K562 (cell line): ENCODE measurements around the gene STX19. TPM values are rescaled to one million over a fixed set of nuclear protein-coding genes. Genes with fewer than 3 reads are reported as not detected.

ENCODE experiments used
- CBX2 ChIP-seq: fragments of 200-600 bp; sonication (generic); IDR thresholded peaks from one replicate; pipeline ENCODE4 v1.6.1; 2012; ENCODE audit warnings: mild to moderate bottlenecking, low read length, inconsistent platforms; ENCODE audit not compliant: insufficient read depth, poor library complexity, severe bottlenecking
- HMGN3 ChIP-seq: IDR thresholded peaks from 2 replicates; pipeline ENCODE4 v1.6.1; 2011; ENCODE audit warnings: borderline replicate concordance, low read depth, mild to moderate bottlenecking, mixed read lengths, low read length; ENCODE audit not compliant: insufficient read length; ENCODE audit errors: extremely low read depth
- JUND ChIP-seq, 2 experiments: IDR thresholded peaks; 2 replicates in 1 of 2; 3 replicates in 1 of 2; pipeline ENCODE4 v1.6.1; 2011; ENCODE audit warnings: borderline replicate concordance in 2 of 2, low read depth in 2 of 2, low read length in 2 of 2, improper control_type of control experiment in 1 of 2, missing biosample characterization in 1 of 2, missing genetic modification characterization in 1 of 2, missing genetic modification reagents in 1 of 2
- KDM1A ChIP-seq, 2 experiments: fragments of 450-650 bp; IDR thresholded peaks; 2 replicates each; pipeline ENCODE4 v1.6.1; 2016; ENCODE audit warnings: mild to moderate bottlenecking in 2 of 2
- KDM2B ChIP-seq: fragments of 250-450 bp; sonication (Bioruptor Pico); IDR thresholded peaks from 2 replicates; pipeline ENCODE4 v1.8.0; 2021; ENCODE audit warnings: mild to moderate bottlenecking, moderate library complexity
- KDM5B ChIP-seq: fragments of 200-600 bp; sonication (generic); IDR thresholded peaks from 2 replicates; pipeline ENCODE4 v1.6.1; 2012; ENCODE audit warnings: low read depth, mild to moderate bottlenecking, moderate library complexity, low read length, control low read depth, inconsistent platforms; ENCODE audit not compliant: insufficient replicate concordance
- KLF16 ChIP-seq: IDR thresholded peaks from 2 replicates; pipeline ENCODE4 v1.6.1; 2016; ENCODE audit warnings: antibody characterized with exemption
- NCOA4 ChIP-seq: fragments of 450-650 bp; IDR thresholded peaks from 2 replicates; pipeline ENCODE4 v1.6.1; 2018; ENCODE audit warnings: mild to moderate bottlenecking; ENCODE audit not compliant: partially characterized antibody
- NELFE ChIP-seq: IDR thresholded peaks from 2 replicates; pipeline ENCODE4 v1.6.1; 2011; ENCODE audit warnings: mild to moderate bottlenecking; ENCODE audit not compliant: insufficient read depth, insufficient read length
- NFIX ChIP-seq: fragments of 250-450 bp; sonication (Bioruptor Pico); IDR thresholded peaks from 2 replicates; pipeline ENCODE4 v1.4.0; 2020; ENCODE audit warnings: low read depth, mild to moderate bottlenecking, moderate library complexity
- PHB ChIP-seq: fragments of 250-450 bp; sonication (Bioruptor Pico); IDR thresholded peaks from 2 replicates; pipeline ENCODE4 v1.5.0; 2021
- SMARCC2 ChIP-seq: fragments of 450-650 bp; IDR thresholded peaks from 2 replicates; pipeline ENCODE4 v1.6.1; 2017; ENCODE audit warnings: antibody characterized with exemption, moderate library complexity, mild to moderate bottlenecking, low read depth
- SMARCE1 ChIP-seq: fragments of 450-650 bp; IDR thresholded peaks from 2 replicates; pipeline ENCODE4 v1.7.1; 2016; ENCODE audit warnings: mild to moderate bottlenecking
- UBTF ChIP-seq, 2 experiments: IDR thresholded peaks; 2 replicates each; pipeline ENCODE4 v1.6.1; 2012; ENCODE audit warnings: improper control_type of control experiment in 2 of 2, low read depth in 2 of 2, low read length in 2 of 2, borderline replicate concordance in 1 of 2
- XRCC3 ChIP-seq: fragments of 450-650 bp; IDR thresholded peaks from 2 replicates; pipeline ENCODE4 v1.6.1; 2017; ENCODE audit warnings: mild to moderate bottlenecking, moderate library complexity
- ZC3H4 ChIP-seq: sonication (generic); formaldehyde crosslinking; IDR thresholded peaks from 2 replicates; pipeline ENCODE4 v1.9.0; 2021; ENCODE audit warnings: missing genetic modification reagents, borderline replicate concordance
- ZNF134 ChIP-seq: fragments of 250-450 bp; sonication (Bioruptor Pico); conservative IDR thresholded peaks from 2 replicates; pipeline ENCODE4 v1.4.0; 2020
- ZNF24 ChIP-seq: fragments of 450-650 bp; IDR thresholded peaks from 2 replicates; pipeline ENCODE4 v1.6.1; 2016
- ZNF445 ChIP-seq: fragments of 250-450 bp; sonication (Bioruptor Pico); IDR thresholded peaks from 2 replicates; pipeline ENCODE4 v1.4.0; 2020; ENCODE audit warnings: low read depth, mild to moderate bottlenecking, moderate library complexity
- ZNF57 ChIP-seq: fragments of 450-650 bp; formaldehyde crosslinking; IDR thresholded peaks from 2 replicates; pipeline ENCODE4 v1.4.0; 2020; ENCODE audit warnings: mild to moderate bottlenecking, moderate library complexity
- ZNF655 ChIP-seq: fragments of 250-450 bp; sonication (Bioruptor Pico); IDR thresholded peaks from 2 replicates; pipeline ENCODE4 v1.5.0; 2021
- polyA plus RNA-seq, 8 experiments: library from polyadenylated mRNA; depleted of rRNA in 4 of 8; stranded (reverse) in 5 of 8; unstranded in 3 of 8; fragments of >200 nt; fragmentation: Nextera tagmentation in 2 of 8; fragmentation: Illumina TruSeq in 1 of 8; extraction: Ambion mirVana in 2 of 8; extraction: Trizol in 1 of 8; gene quantifications; 2 replicates each; pipeline versions ENCODE4 v1.2.1 to v1.2.3, GENCODE V29; 2011 to 2014; ENCODE audit warnings: inconsistent platforms in 1 of 8, missing spikeins in 1 of 8
- total RNA-seq, 7 experiments: library from RNA; depleted of rRNA in 6 of 7; stranded (reverse); fragments of >200 nt in 6 of 7; fragmentation: Illumina TruSeq in 2 of 7; extraction: Trizol in 2 of 7; gene quantifications; 2 replicates each; pipeline versions ENCODE4 v1.2.1 to v1.2.3, GENCODE V29; 2011 to 2021; ENCODE audit warnings: low replicate concordance in 1 of 7
- TF ChIP-seq, protein P1 (sequence below): fragments of 450-650 bp; formaldehyde crosslinking; conservative IDR thresholded peaks from 2 replicates; pipeline ENCODE4 v1.4.0; 2022; ENCODE audit warnings: mild to moderate bottlenecking, missing genetic modification characterization

The STX19 gene
- total and polyA plus RNA-seq, 9 of the 15 experiments (the other 6 are each of a cell fraction or from before 2014, with no cell fraction given): 0.04 TPM; not detected in 8

GRCh38 chr3:93973131-93974126 lies 55.0 kb downstream of the STX19 start, which contains the start of gene PROS1 (continued):
- 0 out of 2 replicates have a peak, but pooled peaks have one; percentile 48 for TF ChIP-seq JUND (IDR thresholded peaks at IDR 0.05; ENCODE audit: borderline replicate concordance, low read depth, low read length)
- TF ChIP-seq JUND (tag; IDR thresholded peaks at IDR 0.05; ENCODE audit: borderline replicate concordance, low read depth, low read length): peak; percentile 69; the same call in 1 of the 3 replicates
- TF ChIP-seq HMGN3: peak; percentile 56
- TF ChIP-seq ZNF57 (CRISPR knock-in tag): no peak
- TF ChIP-seq ZNF134 (CRISPR knock-in tag): no peak
- peak; percentile 53; the same call in 1 of the 2 replicates for TF ChIP-seq ZNF24
- TF ChIP-seq UBTF (IDR thresholded peaks at IDR 0.05; ENCODE audit: borderline replicate concordance in 1 of 2, low read depth in 2 of 2, low read length in 2 of 2): peak; percentile 99
- no peak for TF ChIP-seq NFIX
- TF ChIP-seq NELFE: no peak
- TF ChIP-seq KDM5B: peak; percentile 68
- TF ChIP-seq ZNF445 (CRISPR knock-in tag): no peak
- no peak for TF ChIP-seq XRCC3
- 0 out of 2 replicates have a peak, but pooled peaks have one; percentile 13 for TF ChIP-seq SMARCE1
- 0 out of 2 replicates have a peak, but pooled peaks have one; percentile 27 for TF ChIP-seq ZC3H4 (CRISPR knock-in tag)
- TF ChIP-seq ZNF655 (CRISPR knock-in tag): no peak
- no peak for TF ChIP-seq KLF16
- no peak for TF ChIP-seq CBX2
- no peak for TF ChIP-seq KDM2B (CRISPR knock-in tag)
- no peak for TF ChIP-seq NCOA4
- no peak for TF ChIP-seq SMARCC2
- TF ChIP-seq, protein P1, sequence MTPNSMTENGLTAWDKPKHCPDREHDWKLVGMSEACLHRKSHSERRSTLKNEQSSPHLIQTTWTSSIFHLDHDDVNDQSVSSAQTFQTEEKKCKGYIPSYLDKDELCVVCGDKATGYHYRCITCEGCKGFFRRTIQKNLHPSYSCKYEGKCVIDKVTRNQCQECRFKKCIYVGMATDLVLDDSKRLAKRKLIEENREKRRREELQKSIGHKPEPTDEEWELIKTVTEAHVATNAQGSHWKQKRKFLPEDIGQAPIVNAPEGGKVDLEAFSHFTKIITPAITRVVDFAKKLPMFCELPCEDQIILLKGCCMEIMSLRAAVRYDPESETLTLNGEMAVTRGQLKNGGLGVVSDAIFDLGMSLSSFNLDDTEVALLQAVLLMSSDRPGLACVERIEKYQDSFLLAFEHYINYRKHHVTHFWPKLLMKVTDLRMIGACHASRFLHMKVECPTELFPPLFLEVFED (CRISPR knock-in tag): no peak
- TF ChIP-seq PHB: no peak
- peak in 1 of 2 experiments; percentile 33; a peak in 1 of 4 replicates for TF ChIP-seq KDM1A (IDR thresholded peaks at IDR 0.05)
